ENCODE data around the gene BCLAF3.

BCLAF3 gene

GRCh38 chrX:19960913-19961312 lies 29.9 kb downstream of the BCLAF3 start (continued):
- TF ChIP-seq ZNF585B (tag by site-specific recombination; IDR thresholded peaks at IDR 0.05): no peak
- no peak for TF ChIP-seq KLF10 (tag by site-specific recombination; IDR thresholded peaks at IDR 0.05)
- no peak for TF ChIP-seq BCL6B (tag by site-specific recombination; IDR thresholded peaks at IDR 0.05)
- TF ChIP-seq ZNF311 (tag by site-specific recombination; IDR thresholded peaks at IDR 0.05; ENCODE audit: borderline replicate concordance): no peak
- TF ChIP-seq ZNF366 (tag by site-specific recombination; conservative IDR thresholded peaks at IDR 0.05): no peak
- TF ChIP-seq ZNF362 (tag by site-specific recombination; IDR thresholded peaks at IDR 0.05): no peak
- no peak for TF ChIP-seq ZNF580 (tag by site-specific recombination; IDR thresholded peaks at IDR 0.05)
- TF ChIP-seq ZNF426 (tag by site-specific recombination; IDR thresholded peaks at IDR 0.05): no peak
- TF ChIP-seq ZNF777 (tag by site-specific recombination; IDR thresholded peaks at IDR 0.05; ENCODE audit: borderline replicate concordance): no peak

GRCh38 chrX:19958552-19959486 lies 32.0 kb downstream of the BCLAF3 start:
- Histone ChIP-seq H3K9me3 (ENCODE audit: control insufficient read depth, insufficient read depth, low read depth, low read length) (no peaks in the 10 kb centered on the region), H3K27ac (ENCODE audit: extremely low read depth, low read depth, low read length) (no peak overlapping the region), H3K36me3 (ENCODE audit: control insufficient read depth in 2 of 2, insufficient read depth in 1 of 2, low read length in 2 of 2) (peaks cover 0 to 9% of the 10 kb centered on the region in 2 experiments; a peak in 1 of 3 replicates), H3K4me1 (ENCODE audit: control insufficient read depth, insufficient read depth, low read length) (no peaks in the 10 kb centered on the region), H3K4me3 (ENCODE audit: low read depth, low read length) (no peak overlapping the region)
- ChIA-PET POLR2A (no interaction called here), CTCF (interaction anchor here (0.6 kb wide), 1 partner anchor 48 kb away, joined by 3 read pairs; no protein-coding TSS in a partner anchor)
- no peak for TF ChIP-seq TCF7L2 (IDR thresholded peaks at IDR 0.05; ENCODE audit: borderline replicate concordance, low read depth, low read length)
- no peak for TF ChIP-seq SETDB1 (IDR thresholded peaks at IDR 0.05; ENCODE audit: insufficient read length, low read length)
- no peak for TF ChIP-seq ZNF335 (tag by site-specific recombination; conservative IDR thresholded peaks at IDR 0.05)
- no peak for TF ChIP-seq ZNF571 (tag by site-specific recombination; IDR thresholded peaks at IDR 0.05)
- 0 out of 2 replicates have a peak, but pooled peaks have one; percentile 14 for TF ChIP-seq PRDM10 (tag by site-specific recombination; IDR thresholded peaks at IDR 0.05)
- no peak for TF ChIP-seq ZNF660 (tag by site-specific recombination; IDR thresholded peaks at IDR 0.05)
- TF ChIP-seq ZNF704 (tag by site-specific recombination; IDR thresholded peaks at IDR 0.05): no peak
- no peak for TF ChIP-seq ZNF184 (tag by site-specific recombination; IDR thresholded peaks at IDR 0.05)
